Activated CD8-positive, alpha-beta memory T cell treated with anti-CD3 and anti-CD28 coated beads, Interleukin-2, amount 50 U/mL, for 48 hours (primary cell): ENCODE data around the gene KCNJ6.

Experiments
- DNase-seq: peaks from one replicate; pipeline ENCODE4 v3.0.0-alpha.2; 2020

Gene KCNJ6

DNA sequence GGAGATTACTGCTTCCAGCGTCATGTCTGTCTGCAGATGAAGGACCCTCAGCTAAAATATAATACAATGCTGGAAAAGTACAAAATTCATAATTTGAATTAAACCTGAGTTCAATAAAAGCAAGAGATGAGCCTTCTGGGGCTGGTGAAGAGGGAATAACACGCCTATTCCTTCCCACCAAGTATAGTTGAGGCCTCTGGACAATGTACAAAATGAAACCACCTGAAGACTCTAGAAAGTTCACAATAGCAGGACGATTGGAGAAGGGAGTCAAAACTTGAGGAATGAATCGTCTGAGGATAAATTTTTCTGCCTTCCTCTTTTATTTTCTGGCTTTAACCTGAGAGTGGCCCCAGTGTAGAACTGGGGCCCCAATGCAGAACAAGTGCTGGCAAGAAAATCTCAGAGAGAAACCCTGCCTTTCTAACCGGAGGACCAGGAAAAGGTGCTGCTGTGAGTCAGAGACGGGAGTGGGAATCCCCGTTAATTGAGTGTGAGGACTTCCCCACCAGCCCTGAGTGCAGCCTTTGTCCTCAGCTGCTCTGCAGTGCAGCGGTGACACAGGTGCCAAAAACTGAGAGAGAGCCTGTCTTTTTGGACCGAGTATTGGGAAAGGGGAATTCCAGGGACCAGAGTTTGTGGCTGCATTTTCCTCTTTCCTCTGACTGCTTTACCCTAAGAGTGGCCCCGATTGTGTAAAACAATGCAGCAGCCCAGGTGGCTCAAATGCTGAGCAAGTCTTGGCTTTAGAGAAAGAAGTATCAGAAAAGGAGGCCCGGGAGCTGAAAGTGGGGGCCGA lies 284.7 kb downstream of the KCNJ6 start:
- DNase-seq: no peak

DNA sequence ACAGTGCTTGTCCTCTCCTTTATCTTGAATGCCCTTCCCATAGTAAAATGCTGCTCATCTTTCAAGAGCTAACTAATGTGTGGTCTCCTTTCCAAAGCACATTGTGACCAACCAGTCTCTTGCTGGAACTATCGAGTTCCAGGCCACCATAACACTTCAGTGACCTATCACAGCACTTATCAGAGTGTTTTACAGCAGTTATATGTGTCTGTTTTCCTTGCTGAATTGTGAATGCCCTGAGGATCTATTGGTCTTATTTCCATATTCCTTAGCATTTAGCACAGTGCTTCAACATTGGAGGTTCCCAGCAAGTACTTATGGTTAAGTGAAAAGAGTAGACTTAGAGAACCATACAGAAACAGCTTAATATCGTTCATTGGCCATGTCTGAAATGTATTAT lies 285.4 kb downstream of the KCNJ6 start:
- no peak for DNase-seq

DNA sequence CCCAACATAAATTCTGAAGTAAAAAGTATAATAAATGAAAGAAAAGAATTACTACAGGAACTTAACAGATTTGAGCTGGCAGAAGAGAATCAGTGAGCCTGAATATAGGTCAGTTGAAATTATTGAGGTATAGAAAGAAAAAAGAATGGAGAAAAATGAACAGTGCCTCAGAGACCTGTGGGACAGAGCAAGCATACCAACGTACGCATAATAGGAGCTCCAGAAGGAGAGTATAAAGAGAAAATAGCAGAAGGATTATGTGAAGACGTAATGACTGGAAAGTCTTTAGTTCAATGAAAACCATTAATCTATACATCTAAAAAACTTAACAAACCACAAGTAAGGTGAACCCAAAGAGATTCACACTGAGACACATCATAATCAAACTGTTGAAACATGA lies 287.9 kb downstream of the KCNJ6 start:
- no peak for DNase-seq

DNA sequence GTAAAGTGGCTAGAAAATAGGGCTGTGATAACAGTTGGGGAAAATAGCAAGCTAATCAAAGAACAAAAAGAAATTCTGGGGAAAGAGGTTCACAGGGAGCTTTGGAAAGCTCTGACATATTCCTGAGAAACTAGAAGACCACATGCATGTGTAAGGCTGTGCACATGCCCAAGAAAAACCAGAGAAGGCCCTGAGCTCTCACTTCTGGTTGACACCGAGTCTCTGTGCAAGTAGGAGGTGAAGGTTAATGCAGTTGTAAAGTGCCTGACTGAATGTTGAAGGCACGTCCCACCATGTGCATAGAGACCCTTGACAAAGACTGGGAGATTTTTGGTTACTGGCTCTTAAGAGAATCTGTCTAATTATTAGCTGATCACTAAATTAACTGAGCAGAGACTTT lies 288.7 kb downstream of the KCNJ6 start:
- no peak for DNase-seq

DNA sequence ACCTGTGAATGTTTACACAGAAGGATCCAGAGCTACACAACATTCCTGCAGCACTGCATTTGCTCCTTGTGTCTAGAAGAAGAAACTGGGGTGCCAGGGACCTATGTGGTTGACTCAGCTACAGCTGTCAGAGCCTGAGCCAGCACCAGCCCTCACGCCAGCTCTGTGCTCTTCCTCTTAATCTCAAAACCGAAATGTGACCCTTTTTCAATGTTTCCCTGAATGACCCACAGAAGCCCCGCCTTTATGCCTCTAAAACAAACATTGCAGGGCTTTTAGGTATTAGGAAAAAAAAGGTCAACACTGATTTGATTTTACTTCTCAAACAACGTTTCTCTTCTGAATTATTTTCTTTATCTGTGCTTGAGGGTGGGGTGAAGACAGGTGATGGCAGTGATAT lies 289.2 kb downstream of the KCNJ6 start:
- DNase-seq: no peak

DNA sequence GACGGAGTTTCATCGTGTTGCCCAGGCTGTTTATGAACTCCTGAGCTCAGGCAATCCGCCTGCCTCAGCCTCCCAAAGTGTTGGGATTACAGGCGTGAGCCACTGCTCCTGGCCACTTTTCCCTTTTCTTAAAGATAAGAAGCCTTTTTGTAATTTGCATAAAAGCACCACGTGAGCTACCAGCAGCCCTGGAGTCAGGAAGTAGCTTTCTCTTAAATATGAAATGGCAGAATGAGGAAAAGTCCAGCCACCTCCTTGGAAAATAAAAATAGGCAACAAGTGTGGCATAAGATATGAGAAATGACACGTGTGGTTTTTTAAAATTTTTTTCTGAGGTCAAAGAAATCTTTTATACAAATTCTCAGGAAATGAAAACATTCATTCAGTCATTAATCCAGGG lies 289.9 kb downstream of the KCNJ6 start:
- DNase-seq: no peak

DNA sequence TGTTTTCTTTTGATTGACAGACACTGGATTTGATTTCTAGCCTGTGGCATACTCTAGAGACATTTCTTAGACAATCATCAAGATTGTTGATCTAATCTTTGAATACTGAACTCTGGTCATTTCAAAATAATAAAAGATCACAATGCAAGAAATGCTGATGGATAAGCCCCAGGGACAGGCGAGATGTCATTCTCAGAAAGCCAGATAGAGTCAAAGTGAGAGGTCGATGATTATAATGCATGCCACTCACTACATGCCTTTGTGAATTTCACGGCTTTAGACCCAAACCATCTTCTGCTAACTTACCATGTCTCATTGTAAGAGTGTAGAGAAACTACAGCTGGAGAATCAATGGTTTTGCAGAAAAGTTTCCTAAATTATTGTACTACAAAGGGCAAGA lies 292.6 kb downstream of the KCNJ6 start:
- no peak for DNase-seq

DNA sequence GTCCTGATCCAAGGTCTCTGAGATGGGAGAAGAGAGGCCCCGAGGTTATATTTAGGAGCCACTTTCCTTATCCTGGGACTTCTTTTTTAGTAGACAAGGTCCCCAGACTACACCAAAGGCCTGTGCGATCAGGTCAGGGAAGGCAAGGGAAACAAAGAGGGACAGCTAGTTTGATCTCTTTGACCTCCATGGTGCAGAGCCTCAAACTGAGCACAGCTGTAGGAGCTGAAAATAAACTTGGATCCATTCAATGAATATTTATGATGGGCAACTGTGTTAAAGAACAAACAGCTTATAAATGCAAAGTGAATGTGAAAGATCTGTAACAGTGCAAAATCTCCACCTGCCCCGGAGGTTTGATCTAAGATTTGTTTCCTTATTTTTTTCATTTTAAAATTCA lies 293.1 kb downstream of the KCNJ6 start:
- no peak for DNase-seq

DNA sequence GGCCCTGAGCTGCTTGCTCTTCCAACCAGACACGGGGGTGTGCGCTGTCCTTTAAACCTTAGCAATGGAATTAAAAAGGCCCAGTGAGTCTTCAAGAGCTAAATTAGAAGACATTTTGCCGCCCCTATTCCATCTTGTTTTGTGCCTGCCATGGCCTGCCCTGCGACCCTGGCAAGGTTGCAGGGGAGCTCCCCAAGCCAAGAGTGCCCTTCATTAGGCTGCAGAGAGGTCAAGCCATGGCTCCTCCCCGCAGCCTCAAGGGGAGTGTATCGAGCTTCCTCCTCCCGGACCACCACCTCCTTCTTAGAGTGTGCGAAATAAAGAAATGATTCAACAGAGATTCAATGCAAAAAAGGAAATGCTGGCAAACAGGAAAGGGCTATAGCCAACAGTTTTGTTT lies 293.5 kb downstream of the KCNJ6 start:
- DNase-seq: no peak

DNA sequence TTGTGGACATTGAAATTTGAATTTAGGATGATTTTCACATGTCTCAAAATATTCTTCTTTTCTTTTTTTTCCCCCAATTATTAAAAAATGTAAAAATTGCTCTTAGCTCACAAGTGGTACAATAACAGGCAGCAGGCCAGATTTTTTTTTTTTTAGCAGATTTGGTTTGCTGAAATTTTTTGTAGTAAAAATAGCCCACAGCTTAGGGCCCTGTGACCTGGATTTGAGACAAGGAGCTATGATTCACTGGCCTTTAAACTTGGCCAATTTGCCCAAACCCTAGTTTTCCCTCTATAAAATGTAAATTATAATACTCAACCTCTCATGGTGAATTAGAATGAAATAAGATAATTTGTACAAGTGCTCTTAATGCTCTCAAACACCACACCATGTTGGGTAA lies 295.9 kb downstream of the KCNJ6 start:
- no peak for DNase-seq

DNA sequence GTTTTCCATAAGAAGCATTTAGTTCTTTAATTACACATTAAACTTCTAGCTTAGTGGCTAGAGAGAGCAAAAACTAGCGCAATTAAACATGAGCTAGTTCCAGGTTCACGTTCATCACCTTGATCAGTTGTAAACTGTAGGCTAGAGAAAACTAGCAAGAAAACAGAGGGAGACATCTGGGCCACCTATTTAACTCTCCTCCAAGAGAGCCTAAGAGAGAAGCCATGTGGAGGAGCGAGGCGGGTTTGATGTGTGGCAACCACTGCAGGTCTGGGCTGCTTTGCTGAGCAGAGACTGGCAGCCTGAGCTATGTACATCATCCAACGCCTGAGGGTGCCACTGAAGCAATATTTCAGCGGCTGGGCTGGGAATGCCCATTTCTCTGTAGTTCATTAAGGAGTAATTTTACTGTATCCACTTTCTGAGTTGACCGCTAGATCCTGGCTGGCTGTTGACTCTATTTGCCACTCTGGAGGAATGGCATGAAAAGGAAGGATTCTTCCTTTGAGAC lies 296.7 kb downstream of the KCNJ6 start:
- no peak for DNase-seq

DNA sequence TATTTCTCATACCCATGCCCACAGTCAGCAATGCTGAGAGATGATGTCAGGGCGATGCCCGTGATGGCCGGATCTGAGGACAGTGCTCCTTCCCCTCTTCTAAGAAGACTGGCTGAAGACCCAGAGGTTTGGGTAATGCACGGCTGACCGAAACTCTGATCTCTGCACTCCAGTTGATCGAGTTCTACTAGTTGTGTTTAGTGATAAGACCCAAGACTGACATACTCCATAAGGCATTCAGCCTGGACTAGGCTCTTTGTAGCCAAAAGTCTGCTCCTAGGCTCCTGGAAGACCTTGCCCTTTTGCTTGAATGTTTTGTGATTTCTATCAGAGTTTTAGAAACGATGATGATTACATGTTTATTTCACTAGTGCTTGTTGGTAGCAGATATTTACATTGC lies 298.2 kb downstream of the KCNJ6 start:
- DNase-seq: no peak

DNA sequence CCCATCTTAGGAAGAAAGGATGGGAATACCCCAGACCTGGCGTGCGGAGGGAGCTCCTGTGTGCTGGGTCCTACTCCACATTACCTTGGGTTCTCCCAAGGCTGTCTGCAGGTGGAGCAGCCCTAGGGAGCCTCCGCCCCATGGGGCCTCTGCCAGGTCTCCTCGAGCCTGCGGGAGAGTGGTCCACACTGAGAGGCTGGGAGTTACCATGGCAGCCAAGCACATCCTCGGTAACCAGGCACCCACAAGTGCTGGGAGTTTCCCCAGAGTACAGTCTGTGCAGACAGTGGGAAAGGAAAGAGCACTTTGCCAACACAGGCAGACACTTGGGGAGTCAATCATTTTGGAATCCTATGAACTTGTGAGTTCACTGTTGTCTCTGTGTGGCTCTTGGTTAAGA lies 300.3 kb downstream of the KCNJ6 start:
- no peak for DNase-seq

DNA sequence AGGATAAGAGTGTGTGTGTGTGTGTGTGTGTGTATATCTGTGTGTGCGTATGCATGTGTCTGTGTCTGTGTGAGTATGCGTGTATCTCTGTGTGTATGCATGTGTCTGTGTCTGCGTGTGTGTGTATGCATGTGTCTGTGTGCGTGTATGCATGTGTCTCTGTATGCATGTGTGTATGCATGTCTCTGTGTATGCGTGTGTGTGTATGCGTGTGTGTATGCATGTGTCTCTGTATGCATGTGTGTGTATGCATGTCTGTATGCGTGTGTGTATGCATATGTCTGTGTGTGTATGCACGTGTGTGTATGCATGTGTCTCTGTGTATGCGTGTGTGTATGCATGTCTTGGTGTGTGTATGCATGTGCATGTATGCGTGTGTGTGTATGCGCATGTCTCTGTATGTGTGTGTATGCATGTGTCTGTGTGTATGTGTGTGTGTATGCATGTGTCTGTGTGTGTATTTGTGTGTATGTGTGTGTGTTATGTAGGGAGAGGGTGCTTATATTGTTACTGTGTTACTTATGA lies 301.8 kb downstream of the KCNJ6 start:
- DNase-seq: no peak

DNA sequence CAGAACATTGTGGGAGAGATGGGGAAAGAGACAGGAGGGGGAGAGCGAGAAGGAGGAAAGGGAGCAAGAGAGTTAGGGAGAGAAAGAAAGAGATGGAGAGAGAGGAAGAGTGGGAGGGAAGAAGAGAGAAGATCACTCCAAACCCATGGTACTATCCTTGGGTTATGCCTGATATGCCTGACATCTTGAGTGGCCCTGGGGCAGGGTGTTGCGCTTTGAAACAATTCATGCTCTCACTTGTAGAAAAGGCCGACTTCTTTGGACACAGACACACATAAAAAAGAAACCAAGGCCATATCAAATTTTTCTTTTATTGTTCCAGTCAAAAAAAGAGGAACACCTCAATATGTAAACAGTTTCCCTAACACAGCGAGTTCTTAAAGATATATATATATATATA lies 309.2 kb downstream of the KCNJ6 start:
- DNase-seq: no peak

DNA sequence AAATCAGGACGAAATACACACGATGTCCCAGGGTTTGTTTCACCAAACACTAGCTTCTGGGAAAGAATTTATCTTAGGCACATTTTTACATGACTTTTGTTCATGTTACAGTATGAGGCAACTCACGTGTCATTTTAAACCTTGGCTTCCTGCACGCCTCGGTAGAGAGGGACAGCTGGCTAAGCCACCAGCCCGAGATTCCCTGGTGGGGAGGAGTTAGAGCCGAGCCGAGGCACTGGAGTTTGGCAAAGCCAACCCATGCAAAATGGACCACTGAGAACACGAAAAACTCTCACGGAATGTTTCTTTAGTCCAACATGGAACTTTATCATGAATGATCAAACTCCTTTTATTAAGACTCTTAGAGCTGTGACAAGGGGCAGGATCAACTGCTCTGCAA lies 309.7 kb downstream of the KCNJ6 start:
- DNase-seq: no peak

DNA sequence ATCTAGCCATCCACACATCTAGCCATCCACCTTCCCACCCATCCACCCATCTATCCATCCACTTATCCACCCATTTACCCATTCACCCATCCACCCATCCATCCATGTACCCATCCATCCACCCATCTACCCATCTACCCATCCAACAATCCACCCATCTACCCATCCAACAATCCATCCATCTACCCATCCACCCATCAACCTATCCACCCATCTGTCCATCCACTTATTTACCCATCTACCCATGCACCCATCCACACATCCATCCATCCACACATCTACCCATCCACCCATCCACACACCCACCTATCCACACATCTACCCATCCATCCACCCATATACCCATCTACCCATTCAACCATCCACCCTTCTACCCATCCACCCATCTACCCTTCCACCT lies 311.3 kb downstream of the KCNJ6 start:
- DNase-seq: no peak

DNA sequence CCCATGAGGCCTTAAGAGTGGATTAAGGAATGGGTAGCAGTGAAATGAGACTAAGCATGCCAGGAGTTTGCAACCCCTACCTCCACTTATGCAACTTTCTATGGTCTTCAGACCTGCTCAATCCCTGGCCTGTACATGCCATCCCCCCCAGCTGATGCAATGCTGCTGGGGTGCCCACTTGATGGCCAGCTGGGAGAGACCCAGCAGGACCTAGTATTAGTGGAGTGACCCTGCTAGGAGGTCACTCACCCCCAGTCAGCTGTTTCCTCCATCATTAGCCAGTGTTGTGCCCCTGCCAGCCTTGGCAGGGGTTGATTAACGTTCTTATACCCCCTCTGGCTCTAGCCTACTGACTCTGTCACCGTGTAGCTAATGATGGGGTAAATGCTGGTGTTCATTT lies 313.1 kb downstream of the KCNJ6 start:
- DNase-seq: no peak

DNA sequence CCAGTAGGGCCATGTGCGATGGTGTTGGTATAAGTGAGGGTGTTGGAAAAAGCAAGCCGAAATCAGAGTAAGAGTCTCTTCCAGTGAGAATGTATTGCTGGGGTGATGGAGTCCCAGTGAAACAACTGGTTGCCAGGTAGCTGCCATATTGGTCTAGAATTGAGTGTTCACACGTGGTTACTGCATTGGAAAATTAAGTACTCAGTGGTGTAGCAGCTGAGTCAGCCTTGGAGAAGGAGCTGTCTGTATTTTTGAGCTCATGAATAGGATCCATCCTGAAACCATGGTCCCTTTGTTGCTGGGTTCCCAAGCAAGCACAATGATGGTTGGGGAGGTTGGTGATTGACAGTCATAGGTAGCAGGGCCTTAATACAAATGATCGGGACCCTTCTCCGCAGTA lies 314.3 kb downstream of the KCNJ6 start:
- no peak for DNase-seq

DNA sequence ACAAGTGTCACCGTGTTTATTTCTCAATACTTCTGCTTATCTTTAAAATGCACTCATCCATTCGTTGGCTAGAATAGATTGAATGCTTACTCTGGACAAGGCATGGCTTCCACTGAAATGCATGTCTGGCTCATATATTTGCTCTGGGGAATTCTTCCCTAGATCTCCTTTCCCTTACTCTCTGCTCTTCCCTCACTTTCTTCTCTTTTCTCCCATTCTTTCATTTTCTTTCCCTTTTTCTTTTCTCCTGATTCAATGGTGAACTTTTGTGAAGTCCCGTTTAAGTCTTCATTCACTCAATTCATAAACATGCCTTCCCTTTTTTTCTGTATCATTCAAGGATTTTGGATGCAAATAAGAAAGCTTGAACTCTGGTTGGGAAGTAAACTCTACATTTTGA lies 315.2 kb downstream of the KCNJ6 start:
- no peak for DNase-seq

DNA sequence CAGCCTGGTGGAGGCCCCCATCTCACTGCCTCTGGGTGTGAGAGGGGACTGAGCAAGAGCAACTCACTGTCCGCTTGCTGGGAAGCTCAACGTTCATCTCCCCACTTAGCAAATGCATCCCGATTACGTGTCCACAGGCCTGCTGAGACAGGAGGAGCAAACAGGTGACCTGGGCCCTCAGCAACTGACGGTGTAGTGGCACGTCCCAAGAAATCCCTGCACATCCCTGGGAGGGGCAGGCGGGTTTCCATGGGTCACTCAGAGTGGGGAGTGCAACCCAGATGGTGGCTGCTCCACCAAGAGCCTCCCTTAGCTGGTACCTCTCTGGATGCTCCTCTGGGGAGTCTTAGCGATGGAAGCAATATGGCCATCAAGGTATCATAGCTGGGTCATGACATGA lies 320.3 kb downstream of the KCNJ6 start:
- no peak for DNase-seq

DNA sequence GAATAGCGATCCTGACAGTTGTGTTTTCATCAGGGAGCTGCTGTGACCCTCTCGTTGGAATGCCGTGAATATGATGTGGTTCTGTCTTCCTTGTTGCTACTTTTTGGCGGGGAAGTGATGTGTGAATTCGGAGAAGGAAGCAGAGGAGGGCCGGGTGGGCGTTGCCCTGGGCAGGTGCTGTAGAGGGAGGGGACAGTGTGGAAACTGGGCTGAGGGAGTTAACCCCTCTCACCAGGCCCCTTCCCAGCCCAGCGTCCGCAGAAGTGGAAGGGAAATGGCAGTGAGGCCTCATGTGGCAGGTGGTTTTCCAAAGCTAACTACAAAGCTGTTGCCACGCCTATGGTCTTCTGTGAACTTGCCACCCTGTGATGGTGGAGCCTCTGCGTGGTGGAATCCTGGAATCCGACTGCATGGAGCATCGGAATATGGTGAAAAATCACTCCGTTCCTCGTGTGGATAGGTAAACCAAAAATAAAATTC lies 321.7 kb downstream of the KCNJ6 start:
- no peak for DNase-seq

DNA sequence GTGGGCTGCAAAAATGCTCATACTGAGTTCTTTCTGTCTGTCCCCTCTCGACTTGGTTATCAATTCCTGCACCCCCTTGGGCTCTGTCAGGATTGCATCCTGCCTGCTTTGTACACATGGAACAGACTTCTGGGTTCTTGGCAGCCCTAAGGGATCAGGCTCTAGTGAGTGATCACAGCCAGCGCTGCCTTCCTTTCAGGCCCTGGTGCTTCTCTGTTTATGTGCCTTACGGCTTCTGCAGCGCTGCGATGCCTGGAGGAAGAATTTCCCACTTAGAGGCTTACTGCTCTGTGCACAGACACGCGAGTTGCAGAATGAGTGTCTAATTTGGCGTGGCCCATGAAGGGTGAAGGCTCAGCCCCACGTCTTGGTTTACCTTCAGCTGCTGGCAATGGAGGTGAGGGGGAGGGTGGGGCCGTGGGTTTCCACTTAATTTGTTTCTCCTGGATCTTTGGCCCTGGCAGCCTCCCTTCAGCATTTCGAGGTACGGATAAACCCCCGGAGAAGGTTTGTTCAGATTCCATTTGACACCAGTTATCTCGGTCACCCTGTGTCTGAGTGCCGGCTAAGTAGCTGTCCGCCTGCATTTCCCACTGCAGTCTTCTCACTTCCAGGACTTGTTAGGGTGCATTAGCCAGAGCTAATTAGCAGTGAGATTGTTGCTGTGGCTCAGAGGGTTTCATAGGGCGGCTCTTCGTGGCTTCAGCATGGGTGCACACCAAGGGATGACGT lies 322.4 kb downstream of the KCNJ6 start:
- no peak for DNase-seq

DNA sequence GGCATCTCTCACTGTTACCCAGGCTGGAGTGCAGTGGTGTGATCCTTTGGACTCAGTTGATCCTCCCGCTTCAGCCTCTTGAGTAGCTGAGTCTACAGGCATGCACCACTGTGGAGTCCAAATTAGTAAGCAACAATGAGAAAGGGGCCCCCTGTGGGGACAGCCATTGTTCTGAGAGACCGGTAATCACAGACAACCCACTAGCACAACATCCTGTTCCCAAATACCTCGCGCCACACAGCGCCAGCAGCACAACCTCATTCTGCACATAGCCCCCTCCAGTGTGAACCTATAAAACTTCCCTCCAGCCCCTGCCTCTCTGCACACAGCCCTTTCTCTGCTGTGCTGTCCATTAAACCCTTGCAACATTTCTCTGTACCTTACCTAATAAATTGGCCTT lies 323.2 kb downstream of the KCNJ6 start:
- no peak for DNase-seq
